Central memory CD8-positive, alpha-beta T cell (primary cell): ENCODE results near the gene EBF3.

ENCODE experiments used
- ATAC-seq: fragments of 150-1000 bp; cut with Tn5 transposase; replicated peaks from 2 replicates; pipeline ENCODE4 v1.10.0; 2022; ENCODE audit warnings: mild to moderate bottlenecking, moderate FRiP score, moderate number of reproducible peaks; ENCODE audit not compliant: poor library complexity, severe bottlenecking; ENCODE audit errors: extremely low read depth
- DNase-seq, 2 donors: peaks; one replicate each; pipeline ENCODE4 v3.0.0; 2021; ENCODE audit warnings: low spot score in 2 of 2
- H3K27ac Mint-ChIP-seq: one replicate; pipeline ENCODE4 v1.8.0; 2022; ENCODE audit warnings: low read depth, mild to moderate bottlenecking, moderate library complexity, mixed read lengths
- H3K27me3 Mint-ChIP-seq: one replicate; pipeline ENCODE4 v1.8.0; 2022; ENCODE audit warnings: mixed read lengths
- H3K36me3 Mint-ChIP-seq: one replicate; pipeline ENCODE4 v1.8.0; 2022; ENCODE audit warnings: mild to moderate bottlenecking, moderate library complexity, mixed read lengths; ENCODE audit not compliant: insufficient read depth
- H3K4me1 Mint-ChIP-seq: one replicate; pipeline ENCODE4 v1.8.0; 2022; ENCODE audit warnings: mixed read lengths
- H3K4me3 Mint-ChIP-seq: one replicate; pipeline ENCODE4 v1.8.0; 2022; ENCODE audit warnings: mild to moderate bottlenecking, moderate library complexity, mixed read lengths
- H3K9me3 Mint-ChIP-seq: one replicate; pipeline ENCODE4 v1.8.0; 2022; ENCODE audit warnings: mixed read lengths

The EBF3 gene

GRCh38 chr10:129861776-129862531 is 102.1 kb downstream of the EBF3 start:
- no peaks in the 10 kb centered on the region for H3K4me1 Mint-ChIP-seq
- H3K9me3 Mint-ChIP-seq, result no peaks in the 10 kb centered on the region
- no peak overlapping the region for H3K4me3 Mint-ChIP-seq
- ATAC-seq (no peak), DNase-seq (no peak)
- no peak overlapping the region for H3K27ac Mint-ChIP-seq
- H3K27me3 Mint-ChIP-seq, result peaks cover 11% of the 10 kb centered on the region
- H3K36me3 Mint-ChIP-seq, result no peaks in the 10 kb centered on the region

GRCh38 chr10:129860396-129860795 is 103.7 kb downstream of the EBF3 start:
- ATAC-seq (no peak), DNase-seq (no peak)
- Mint-ChIP-seq H3K36me3 (no peaks in the 10 kb centered on the region), H3K4me1 (no peaks in the 10 kb centered on the region), H3K4me3 (no peak overlapping the region), H3K27ac (no peak overlapping the region), H3K9me3 (no peaks in the 10 kb centered on the region), H3K27me3 (peaks cover 11% of the 10 kb centered on the region)

- H3K9me3 Mint-ChIP-seq, result no peaks in the 10 kb centered on the region
- no peak for DNase-seq
- H3K36me3 Mint-ChIP-seq, result no peaks in the 10 kb centered on the region
- no peaks in the 10 kb centered on the region for H3K4me1 Mint-ChIP-seq
- H3K4me3 Mint-ChIP-seq, result no peak overlapping the region
- H3K27ac Mint-ChIP-seq, result no peak overlapping the region
- H3K27me3 Mint-ChIP-seq, result peaks cover 11% of the 10 kb centered on the region
- no peak for ATAC-seq
These were observed 104.5 kb downstream of the EBF3 start for GRCh38 chr10:129859536-129859935.

- Mint-ChIP-seq H3K4me3 (no peak overlapping the region), H3K27me3 (peaks cover 24% of the 10 kb centered on the region), H3K9me3 (no peaks in the 10 kb centered on the region), H3K27ac (no peak overlapping the region), H3K36me3 (no peaks in the 10 kb centered on the region), H3K4me1 (no peaks in the 10 kb centered on the region)
- no peak for ATAC-seq
- DNase-seq, result no peak
These were observed 106.7 kb downstream of the EBF3 start for GRCh38 chr10:129857242-129857960.

GRCh38 chr10:129855836-129856563 is 108.1 kb downstream of the EBF3 start:
- no peak overlapping the region for H3K4me3 Mint-ChIP-seq
- DNase-seq, result no peak
- H3K27ac Mint-ChIP-seq, result no peak overlapping the region
- peaks cover 25% of the 10 kb centered on the region for H3K27me3 Mint-ChIP-seq
- no peaks in the 10 kb centered on the region for H3K36me3 Mint-ChIP-seq
- no peak for ATAC-seq
- H3K4me1 Mint-ChIP-seq, result no peaks in the 10 kb centered on the region
- no peaks in the 10 kb centered on the region for H3K9me3 Mint-ChIP-seq

- DNase-seq (no peak), ATAC-seq (no peak)
- peaks cover 26% of the 10 kb centered on the region for H3K27me3 Mint-ChIP-seq
These were observed 109.0 kb downstream of the EBF3 start for GRCh38 chr10:129854796-129855705.

GRCh38 chr10:129854158-129854557 is 109.9 kb downstream of the EBF3 start:
- no peak for DNase-seq
- no peaks in the 10 kb centered on the region for H3K9me3 Mint-ChIP-seq
- ATAC-seq, result no peak
- H3K36me3 Mint-ChIP-seq, result no peaks in the 10 kb centered on the region
- H3K4me1 Mint-ChIP-seq, result no peaks in the 10 kb centered on the region
- peaks cover 26% of the 10 kb centered on the region for H3K27me3 Mint-ChIP-seq
- no peak overlapping the region for H3K27ac Mint-ChIP-seq
- H3K4me3 Mint-ChIP-seq, result no peak overlapping the region

More at GRCh38 chr10:129854796-129855705, 109.0 kb downstream of the EBF3 start:
- Mint-ChIP-seq H3K36me3 (no peaks in the 10 kb centered on the region), H3K27ac (no peak overlapping the region), H3K9me3 (no peaks in the 10 kb centered on the region), H3K4me1 (no peaks in the 10 kb centered on the region), H3K4me3 (no peak overlapping the region)

- ATAC-seq, result no peak
- Mint-ChIP-seq H3K27ac (no peak overlapping the region), H3K4me1 (no peaks in the 10 kb centered on the region), H3K9me3 (no peaks in the 10 kb centered on the region), H3K4me3 (no peak overlapping the region), H3K36me3 (no peaks in the 10 kb centered on the region), H3K27me3 (peaks cover 31% of the 10 kb centered on the region)
- no peak for DNase-seq
These were observed 110.5 kb downstream of the EBF3 start for GRCh38 chr10:129853562-129853903.

- H3K27me3 Mint-ChIP-seq, result peaks cover 32% of the 10 kb centered on the region
- ATAC-seq, result no peak
- H3K27ac Mint-ChIP-seq, result no peak overlapping the region
- no peak overlapping the region for H3K4me3 Mint-ChIP-seq
- H3K36me3 Mint-ChIP-seq, result no peaks in the 10 kb centered on the region
- no peaks in the 10 kb centered on the region for H3K4me1 Mint-ChIP-seq
- H3K9me3 Mint-ChIP-seq, result no peaks in the 10 kb centered on the region
- no peak for DNase-seq
These were observed 111.1 kb downstream of the EBF3 start for GRCh38 chr10:129852829-129853561.

GRCh38 chr10:129851941-129852640 is 112.0 kb downstream of the EBF3 start:
- peaks cover 32% of the 10 kb centered on the region for H3K27me3 Mint-ChIP-seq
- no peak for DNase-seq
- H3K4me1 Mint-ChIP-seq, result no peaks in the 10 kb centered on the region
- H3K4me3 Mint-ChIP-seq, result no peak overlapping the region
- no peak overlapping the region for H3K27ac Mint-ChIP-seq
- ATAC-seq, result no peak
- H3K9me3 Mint-ChIP-seq, result no peaks in the 10 kb centered on the region
- no peaks in the 10 kb centered on the region for H3K36me3 Mint-ChIP-seq

- H3K4me1 Mint-ChIP-seq, result no peaks in the 10 kb centered on the region
These were observed 113.3 kb downstream of the EBF3 start for GRCh38 chr10:129850790-129851189.

More at GRCh38 chr10:129850790-129851189, 113.3 kb downstream of the EBF3 start:
- Mint-ChIP-seq H3K4me3 (no peak overlapping the region), H3K36me3 (no peaks in the 10 kb centered on the region), H3K27ac (no peak overlapping the region), H3K27me3 (peaks cover 42% of the 10 kb centered on the region), H3K9me3 (no peaks in the 10 kb centered on the region)
- DNase-seq (no peak), ATAC-seq (no peak)
